Immature natural killer cell (primary cell): Measurements from ENCODE around the gene ERC1. TPM values are rescaled to one million over a fixed set of nuclear protein-coding genes. Genes with fewer than 3 reads are reported as not detected.

Source experiments
- DNase-seq, 3 donors: peaks; one replicate each; pipeline ENCODE4 v3.0.0; 2022; ENCODE audit warnings: mixed read lengths in 1 of 3
- H3K27ac Mint-ChIP-seq, 6 donors: one replicate each; pipeline ENCODE4 v1.8.0; 2020; ENCODE audit warnings: mixed read lengths in 6 of 6, mild to moderate bottlenecking in 5 of 6, inconsistent platforms in 4 of 6, moderate library complexity in 3 of 6
- H3K27me3 Mint-ChIP-seq, 3 donors: one replicate each; pipeline ENCODE4 v1.8.0; 2020 to 2021; ENCODE audit warnings: low read depth in 3 of 3, mild to moderate bottlenecking in 3 of 3, mixed read lengths in 3 of 3, moderate library complexity in 3 of 3, inconsistent platforms in 1 of 3
- H3K36me3 Mint-ChIP-seq, 3 donors: one replicate each; pipeline ENCODE4 v1.8.0; 2020; ENCODE audit warnings: mixed read lengths in 3 of 3, inconsistent platforms in 2 of 3, mild to moderate bottlenecking in 2 of 3
- H3K4me1 Mint-ChIP-seq, 2 donors: one replicate each; pipeline ENCODE4 v1.8.0; 2020; ENCODE audit warnings: inconsistent platforms in 2 of 2, mild to moderate bottlenecking in 2 of 2, mixed read lengths in 2 of 2, moderate library complexity in 1 of 2
- H3K4me3 Mint-ChIP-seq, 5 donors: one replicate each; pipeline ENCODE4 v1.8.0; 2020; ENCODE audit warnings: mild to moderate bottlenecking in 5 of 5, mixed read lengths in 5 of 5, inconsistent platforms in 3 of 5, moderate library complexity in 3 of 5
- H3K9me3 Mint-ChIP-seq, 6 donors: one replicate each; pipeline ENCODE4 v1.8.0; 2020; ENCODE audit warnings: mild to moderate bottlenecking in 6 of 6, mixed read lengths in 6 of 6, inconsistent platforms in 4 of 6, moderate library complexity in 3 of 6
- polyA plus RNA-seq, 3 donors: library from polyadenylated mRNA; unstranded; fragments of 300-500 nt; fragmentation: Illumina TruSeq; gene quantifications; one replicate each; pipeline ENCODE4 v1.2.3, GENCODE V29; 2021

The ERC1 gene
- polyA plus RNA-seq, 3 donors from 2014 or later = 1.7 to 14.0 (median 5.4) TPM

DNA sequence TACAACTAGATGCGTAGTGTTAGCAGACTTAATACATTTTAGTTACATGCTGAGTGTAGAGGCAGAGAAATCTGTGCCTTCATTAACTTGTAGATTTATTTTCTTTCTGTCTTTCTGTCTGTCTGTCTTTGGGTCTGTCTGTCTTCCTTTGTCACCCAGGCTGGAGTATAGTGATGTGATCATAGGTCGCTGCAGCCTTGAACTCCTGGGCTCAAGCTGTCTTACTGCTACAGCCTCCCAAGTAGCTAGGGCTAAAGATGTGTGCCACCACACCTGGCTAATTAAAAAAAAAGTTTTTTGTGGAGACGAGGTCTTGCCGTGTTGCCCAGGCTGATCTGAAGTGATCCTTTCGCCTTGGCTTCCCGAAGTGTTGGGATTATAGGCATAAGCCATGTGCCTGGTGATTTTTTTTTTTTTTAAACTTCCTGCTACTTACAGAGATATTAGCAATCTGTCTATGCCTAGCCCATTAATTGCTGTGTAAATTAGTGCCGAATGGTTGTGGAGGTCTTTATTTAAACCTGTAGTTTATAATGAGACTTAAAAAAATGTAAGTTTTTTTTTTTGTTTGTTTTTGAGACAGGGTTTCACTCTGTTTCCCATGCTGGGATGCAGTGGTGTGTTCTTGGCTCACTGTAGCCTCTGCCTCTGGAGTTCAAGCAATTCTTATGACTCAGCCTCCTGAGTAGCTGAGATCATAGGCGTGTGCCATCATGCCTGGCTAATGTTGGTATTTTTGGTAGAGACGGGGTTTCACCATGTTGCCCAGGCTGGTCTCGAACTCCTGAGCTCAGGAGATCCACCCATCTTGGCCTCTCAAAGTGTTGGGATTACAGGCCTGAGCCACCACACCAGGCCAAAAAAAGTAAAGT lies 22.8 kb downstream of the ERC1 start:
- H3K36me3 Mint-ChIP-seq = peaks cover 0 to 3% (median 3%) of the 10 kb centered on the region in 3 donors
- no peaks in the 10 kb centered on the region for H3K27me3 Mint-ChIP-seq
- no peak overlapping the region for H3K27ac Mint-ChIP-seq
- H3K9me3 Mint-ChIP-seq = no peaks in the 10 kb centered on the region
- DNase-seq = no peak
- H3K4me1 Mint-ChIP-seq = no peaks in the 10 kb centered on the region
- H3K4me3 Mint-ChIP-seq = no peak overlapping the region

DNA sequence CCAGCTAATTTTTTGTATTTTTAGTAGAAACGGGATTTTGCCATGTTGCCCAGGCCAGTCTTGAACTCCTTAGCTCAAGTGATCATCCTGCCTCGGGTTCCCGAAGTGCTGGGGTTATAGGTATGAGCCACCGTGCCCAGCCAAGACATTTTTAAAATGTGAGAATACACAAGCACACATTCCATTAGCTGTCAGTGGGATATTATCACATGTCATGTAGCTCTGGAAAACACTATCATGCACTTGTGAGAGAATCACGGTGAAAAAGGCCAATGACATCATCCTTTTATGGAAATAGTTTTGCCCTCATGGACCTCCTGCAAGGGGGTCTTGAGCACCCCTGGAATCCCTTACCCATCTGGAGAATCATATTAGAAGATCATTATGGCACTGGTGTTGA lies 28.3 kb downstream of the ERC1 start:
- Mint-ChIP-seq H3K27me3 (no peaks in the 10 kb centered on the region), H3K27ac (peak overlapping the region in 1 of 6 donors; percentile 38), H3K9me3 (no peaks in the 10 kb centered on the region), H3K36me3 (peaks cover 0 to 3% (median 0%) of the 10 kb centered on the region in 3 donors), H3K4me1 (no peaks in the 10 kb centered on the region), H3K4me3 (no peak overlapping the region)
- no peak for DNase-seq

DNA sequence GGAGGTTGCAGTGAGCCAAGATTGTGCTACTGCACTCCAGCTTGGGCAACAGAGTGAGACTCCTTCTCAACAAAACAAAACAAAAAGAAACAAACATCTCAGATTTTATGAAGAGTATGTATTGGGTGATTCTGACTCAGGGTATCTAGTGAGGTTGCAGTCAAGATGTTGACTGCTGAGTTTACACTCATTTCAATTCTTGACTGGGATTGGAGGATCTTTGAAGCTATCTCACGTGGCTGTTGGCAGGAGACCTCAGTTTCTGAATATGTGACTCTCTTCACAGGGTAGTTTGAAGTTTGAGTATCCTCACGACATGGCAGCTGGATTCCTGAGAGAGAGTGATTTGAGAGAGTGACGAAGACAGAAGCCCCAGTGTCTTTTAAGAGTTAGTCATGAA lies 29.4 kb downstream of the ERC1 start:
- Mint-ChIP-seq H3K4me3 (no peak overlapping the region), H3K27ac (peak overlapping the region in 1 of 6 donors; percentile 5), H3K4me1 (no peaks in the 10 kb centered on the region)

GRCh38 chr12:1022032-1022970 lies 31.3 kb downstream of the ERC1 start:
- no peak overlapping the region for H3K27ac Mint-ChIP-seq

More for the DNA sequence above, 29.4 kb downstream of the ERC1 start:
- no peak for DNase-seq
- Mint-ChIP-seq H3K27me3 (no peaks in the 10 kb centered on the region), H3K9me3 (no peaks in the 10 kb centered on the region), H3K36me3 (peaks cover 0 to 3% (median 0%) of the 10 kb centered on the region in 3 donors)

GRCh38 chr12:1030779-1031178 lies 39.8 kb downstream of the ERC1 start:
- no peaks in the 10 kb centered on the region for H3K4me1 Mint-ChIP-seq
- H3K27me3 Mint-ChIP-seq = peaks cover 0 to 2% (median 0%) of the 10 kb centered on the region in 3 donors
- H3K4me3 Mint-ChIP-seq = no peak overlapping the region
- no peak for DNase-seq
- no peaks in the 10 kb centered on the region for H3K9me3 Mint-ChIP-seq
- H3K27ac Mint-ChIP-seq = no peak overlapping the region
- H3K36me3 Mint-ChIP-seq = peaks cover 22 to 30% (median 26%) of the 10 kb centered on the region in 3 donors

More at GRCh38 chr12:1022032-1022970, 31.3 kb downstream of the ERC1 start:
- DNase-seq = no peak
- Mint-ChIP-seq H3K36me3 (peaks cover 0 to 3% (median under 1%) of the 10 kb centered on the region in 3 donors), H3K4me1 (no peaks in the 10 kb centered on the region), H3K27me3 (no peaks in the 10 kb centered on the region), H3K9me3 (no peaks in the 10 kb centered on the region), H3K4me3 (no peak overlapping the region)

GRCh38 chr12:1034243-1034642 lies 43.2 kb downstream of the ERC1 start:
- no peaks in the 10 kb centered on the region for H3K9me3 Mint-ChIP-seq
- H3K27me3 Mint-ChIP-seq = peaks cover 0 to 2% (median 1%) of the 10 kb centered on the region in 3 donors
- H3K27ac Mint-ChIP-seq = no peak overlapping the region
- H3K36me3 Mint-ChIP-seq = peaks cover 12 to 20% (median 12%) of the 10 kb centered on the region in 3 donors
- H3K4me3 Mint-ChIP-seq = no peak overlapping the region
- H3K4me1 Mint-ChIP-seq = no peaks in the 10 kb centered on the region
- no peak for DNase-seq

DNA sequence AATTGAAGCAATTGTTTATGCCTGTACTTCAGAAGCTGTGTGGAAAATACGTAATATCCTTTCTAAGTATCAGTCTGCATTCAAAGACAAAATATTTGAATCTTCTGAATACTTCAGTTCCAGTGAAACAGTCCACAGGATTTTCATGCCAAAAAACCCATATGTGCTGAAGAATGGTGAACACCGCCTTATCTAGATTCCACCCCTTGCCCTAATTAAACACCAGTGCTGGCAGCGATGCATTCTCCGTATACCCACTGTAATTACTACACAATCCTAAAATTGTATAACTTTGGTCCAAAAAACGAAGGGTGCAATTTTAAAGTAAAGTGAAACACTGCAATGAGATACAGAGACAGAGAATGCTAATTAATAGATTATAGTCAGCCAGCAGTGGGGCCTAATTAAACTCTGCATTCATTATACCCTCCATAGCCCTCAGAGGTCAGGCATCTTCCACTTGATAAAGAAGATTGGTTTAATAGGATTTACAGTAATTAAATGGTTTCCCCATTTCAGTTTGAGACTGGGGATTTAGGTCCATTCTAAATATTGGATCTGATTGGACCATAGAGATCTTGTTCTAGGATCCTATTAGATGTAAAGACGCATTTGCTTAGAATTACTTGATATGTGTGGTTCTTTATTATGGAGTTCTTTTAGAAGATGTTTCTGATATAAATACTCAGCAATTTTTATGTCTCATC lies 43.9 kb downstream of the ERC1 start:
- no peaks in the 10 kb centered on the region for H3K4me1 Mint-ChIP-seq
- H3K36me3 Mint-ChIP-seq = peaks cover 11 to 19% (median 12%) of the 10 kb centered on the region in 3 donors
- H3K9me3 Mint-ChIP-seq = no peaks in the 10 kb centered on the region
- H3K27ac Mint-ChIP-seq = peak overlapping the region in 1 of 6 donors; percentile 52
- peaks cover 0 to 2% (median 1%) of the 10 kb centered on the region in 3 donors for H3K27me3 Mint-ChIP-seq
- no peak overlapping the region for H3K4me3 Mint-ChIP-seq
- no peak for DNase-seq

- no peak for DNase-seq
- Mint-ChIP-seq H3K9me3 (no peaks in the 10 kb centered on the region), H3K27ac (peak overlapping the region in 1 of 6 donors; percentile 14), H3K4me3 (no peak overlapping the region), H3K36me3 (peaks cover 0 to 8% (median 4%) of the 10 kb centered on the region in 3 donors), H3K4me1 (no peaks in the 10 kb centered on the region), H3K27me3 (peaks cover 0 to 1% (median 0%) of the 10 kb centered on the region in 3 donors)
Measured at GRCh38 chr12:1041478-1041877, 50.5 kb downstream of the ERC1 start.

DNA sequence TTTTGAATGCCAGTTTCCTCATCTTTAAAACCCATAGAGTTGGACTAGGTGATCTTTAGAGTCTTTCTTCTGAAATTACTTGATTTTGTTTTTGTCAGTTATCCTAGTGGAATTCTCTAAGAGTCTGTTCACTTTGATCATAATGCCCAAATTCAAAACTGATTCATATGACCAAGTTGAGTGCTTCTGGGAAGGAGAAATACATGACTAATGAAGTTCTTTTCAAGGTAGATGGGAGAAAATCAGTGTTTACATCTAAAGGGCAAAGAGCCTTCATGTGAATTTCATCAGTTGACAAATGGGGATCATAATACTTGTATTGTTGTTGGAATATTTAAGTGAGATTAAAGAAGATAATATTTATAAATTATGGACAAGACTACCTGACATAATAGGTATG lies 53.2 kb downstream of the ERC1 start:
- H3K9me3 Mint-ChIP-seq = no peaks in the 10 kb centered on the region
- no peak overlapping the region for H3K4me3 Mint-ChIP-seq
- DNase-seq = no peak
- H3K36me3 Mint-ChIP-seq = peaks cover 0 to 3% (median 0%) of the 10 kb centered on the region in 3 donors
- H3K4me1 Mint-ChIP-seq = peaks cover 4 to 15% of the 10 kb centered on the region in 2 donors
- H3K27me3 Mint-ChIP-seq = peaks cover 0 to 2% (median 0%) of the 10 kb centered on the region in 3 donors
- H3K27ac Mint-ChIP-seq = no peak overlapping the region

GRCh38 chr12:1044696-1045095 lies 53.7 kb downstream of the ERC1 start:
- Mint-ChIP-seq H3K27ac (no peak overlapping the region), H3K9me3 (no peaks in the 10 kb centered on the region), H3K36me3 (peaks cover 0 to 3% (median 0%) of the 10 kb centered on the region in 3 donors), H3K4me1 (peaks cover 4 to 15% of the 10 kb centered on the region in 2 donors), H3K4me3 (no peak overlapping the region), H3K27me3 (peaks cover 0 to 2% (median 0%) of the 10 kb centered on the region in 3 donors)
- DNase-seq = no peak

- Mint-ChIP-seq H3K36me3 (peaks cover 0 to 3% (median 0%) of the 10 kb centered on the region in 3 donors), H3K27me3 (peaks cover 0 to 2% (median 0%) of the 10 kb centered on the region in 3 donors), H3K4me3 (no peak overlapping the region), H3K4me1 (peaks cover 4 to 15% of the 10 kb centered on the region in 2 donors), H3K9me3 (no peaks in the 10 kb centered on the region), H3K27ac (no peak overlapping the region)
- no peak for DNase-seq
Measured at GRCh38 chr12:1046727-1047126, 55.7 kb downstream of the ERC1 start.

DNA sequence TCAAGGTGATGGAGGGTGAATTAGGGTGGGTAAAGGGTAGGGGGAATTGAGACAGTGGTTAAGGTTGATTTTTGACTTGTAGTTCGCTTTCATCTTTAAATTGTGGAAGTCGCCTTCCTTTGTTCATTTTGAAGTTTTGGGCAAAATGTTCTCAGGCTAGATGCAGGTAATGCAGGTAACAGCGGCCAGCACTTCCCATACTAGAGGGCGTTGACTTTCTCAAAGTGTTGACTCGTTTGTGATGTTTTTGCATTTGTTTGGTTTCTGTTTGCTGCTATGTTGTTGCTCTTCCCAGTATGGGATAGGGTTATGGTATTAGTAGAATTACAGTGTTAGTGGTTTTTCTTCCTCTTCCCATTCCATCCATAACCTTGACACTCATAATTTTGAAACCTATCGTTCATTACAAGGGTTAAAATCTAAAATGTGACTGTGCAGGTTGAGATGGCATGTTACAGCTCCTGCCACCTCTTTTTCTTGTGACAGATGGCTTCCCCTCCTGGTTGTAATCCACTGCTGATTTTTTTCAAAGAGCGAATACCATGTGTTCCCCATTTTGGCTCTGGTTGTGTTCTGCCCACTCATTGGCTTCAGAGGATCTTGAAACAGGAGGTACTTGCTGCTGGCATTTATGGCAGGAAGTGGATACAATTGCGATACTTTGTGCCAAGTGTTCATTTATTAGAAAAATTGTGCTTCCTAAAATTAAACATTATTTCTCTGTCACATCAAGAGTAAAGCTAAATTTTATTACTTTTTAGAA lies 57.1 kb downstream of the ERC1 start:
- DNase-seq = no peak
- peaks cover 0 to 2% (median 0%) of the 10 kb centered on the region in 3 donors for H3K27me3 Mint-ChIP-seq
- peak overlapping the region in 1 of 5 donors; percentile 7 for H3K4me3 Mint-ChIP-seq
- peaks cover 0 to 3% (median 0%) of the 10 kb centered on the region in 3 donors for H3K36me3 Mint-ChIP-seq
- H3K27ac Mint-ChIP-seq = no peak overlapping the region
- no peaks in the 10 kb centered on the region for H3K9me3 Mint-ChIP-seq
- peaks cover 4 to 15% of the 10 kb centered on the region in 2 donors for H3K4me1 Mint-ChIP-seq
